BJ (cell line): ENCODE measurements around the gene ARPIN. TPM values are rescaled to one million over a fixed set of nuclear protein-coding genes. Genes with fewer than 3 reads are reported as not detected.
"Not testable (repeated sequence)": the region's sequence is repeated elsewhere in the genome, so short reads cannot be mapped to it uniquely, and the experiment has no call there.

Experiments used
- CTCF ChIA-PET: fragments of 350-600 bp; formaldehyde crosslinking; extraction: SDS; loops from one replicate; lab custom pipeline; 2021; ENCODE audit warnings: antibody characterized with exemption, inconsistent platforms; lab: Yijun Ruan, JAX
- POLR2A ChIA-PET: fragments of 300-600 bp; sonication (Branson Sonifier 250); formaldehyde crosslinking; extraction: SDS; loops from one replicate; lab custom pipeline; 2021; ENCODE audit warnings: antibody characterized with exemption; lab: Charles Lee
- DNase-seq: peaks from one replicate; pipeline ENCODE4 v3.0.0-alpha.2; 2011; ENCODE audit warnings: low read depth
- H3K27me3 ChIP-seq: 2 replicates; pipeline ENCODE4 v1.6.0; 2011; ENCODE audit warnings: low read length; ENCODE audit not compliant: control insufficient read depth, insufficient read depth
- H3K36me3 ChIP-seq: 2 replicates; pipeline ENCODE4 v1.5.1; 2011; ENCODE audit warnings: low read length; ENCODE audit not compliant: control insufficient read depth, insufficient read depth
- H3K4me3 ChIP-seq: 2 replicates; pipeline ENCODE4 v1.5.1; 2011; ENCODE audit warnings: low read depth, mild to moderate bottlenecking, control low read depth, low read length
- CTCF ChIP-seq: IDR thresholded peaks from 2 replicates; pipeline ENCODE4 v1.5.1; 2011; ENCODE audit warnings: low read depth, mild to moderate bottlenecking, control low read depth, inconsistent platforms, low read length, moderate library complexity; ENCODE audit not compliant: insufficient read depth
- polyA plus RNA-seq: library from polyadenylated mRNA; depleted of rRNA; stranded (reverse); fragments of >200 nt; gene quantifications from 2 replicates; pipeline ENCODE4 v1.2.3, GENCODE V29; 2011

Gene ARPIN
- polyA plus RNA-seq, 1 experiment = 11.2 TPM

DNA sequence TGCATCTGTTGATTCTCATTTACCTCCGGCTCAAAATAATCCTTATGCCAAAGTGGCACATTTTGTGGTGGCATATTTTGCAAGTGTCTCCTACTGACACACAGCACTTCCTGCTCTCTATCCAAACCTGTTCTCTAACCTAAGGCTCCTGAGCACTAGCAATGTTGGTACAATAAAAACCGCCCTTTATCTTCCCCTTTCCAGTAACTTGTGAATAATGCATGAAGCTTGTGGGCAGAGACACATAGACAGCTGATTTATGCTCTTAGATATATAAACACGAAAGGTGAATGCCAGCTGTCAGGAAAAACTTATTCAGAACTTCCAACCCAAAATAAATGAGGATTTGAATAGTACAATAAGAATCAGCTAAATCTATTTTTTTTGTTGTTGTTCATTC, 34.6 kb upstream of the ARPIN start:
- no peak overlapping the region for H3K4me3 ChIP-seq
- no peaks in the 10 kb centered on the region for H3K36me3 ChIP-seq
- ChIA-PET CTCF (interaction anchor here (1.0 kb wide), 1 partner anchor 25 kb away, joined by 5 read pairs; no protein-coding TSS in a partner anchor), POLR2A (no interaction called here)
- no peaks in the 10 kb centered on the region for H3K27me3 ChIP-seq
- DNase-seq = no peak
- TF ChIP-seq CTCF = no peak

- Histone ChIP-seq H3K36me3 (no peaks in the 10 kb centered on the region), H3K27me3 (no peaks in the 10 kb centered on the region), H3K4me3 (no peak overlapping the region)
- POLR2A ChIA-PET = no interaction called here
- DNase-seq = no peak
- CTCF ChIA-PET = interaction anchor here (0.9 to 1.0 kb wide), 2 partner anchors 25 to 58 kb away, joined by 4 to 5 read pairs; no protein-coding TSS in a partner anchor
- no peak for TF ChIP-seq CTCF
Observed at GRCh38 chr15:89946681-89947299, 34.0 kb upstream of the ARPIN start.

DNA sequence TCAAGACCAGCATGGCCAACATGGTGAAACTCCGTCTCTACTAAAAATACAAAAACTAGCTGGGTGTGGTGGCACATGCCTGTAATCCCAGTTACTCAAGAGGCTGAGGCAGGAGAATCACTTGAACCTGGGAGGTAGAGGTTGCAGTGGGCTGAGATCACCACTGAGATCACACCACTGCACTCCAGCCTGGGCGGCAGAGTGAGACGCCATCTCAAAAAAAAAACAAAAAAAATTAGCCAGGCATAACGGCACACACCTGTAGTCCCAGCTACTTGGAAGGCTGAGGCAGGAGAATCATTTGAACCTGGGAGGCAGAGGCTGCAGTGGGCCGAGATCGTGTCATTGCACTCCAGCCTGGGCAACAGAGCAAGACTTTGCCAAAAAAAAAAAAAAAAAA, 31.0 kb upstream of the ARPIN start:
- H3K27me3 ChIP-seq, POLR2A ChIA-PET, CTCF ChIA-PET, H3K36me3 ChIP-seq, H3K4me3 ChIP-seq, DNase-seq: not testable (repeated sequence)

DNA sequence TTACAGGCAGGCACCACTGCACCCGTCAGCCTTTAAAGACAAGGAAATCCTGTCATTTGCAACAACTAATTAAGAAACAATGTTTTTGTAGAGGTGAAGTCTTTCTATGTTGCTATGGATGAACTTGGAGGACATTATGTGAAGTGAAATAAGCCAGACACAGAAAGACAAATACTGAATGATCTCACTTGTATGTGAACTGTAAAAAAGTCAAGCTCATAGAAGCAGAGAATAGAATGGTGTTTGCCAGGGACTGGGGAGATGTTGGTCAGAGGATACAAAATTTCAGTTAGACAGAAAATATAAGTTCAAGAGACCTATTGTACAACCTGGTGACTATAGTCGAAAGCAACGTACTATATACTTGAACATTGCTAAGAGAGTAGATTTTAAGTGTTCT, 27.2 kb upstream of the ARPIN start:
- ChIA-PET CTCF (interaction anchor here (0.6 to 1.2 kb wide), 2 partner anchors 52 to 200 kb away, joined by 3 to 4 read pairs; no protein-coding TSS in a partner anchor), POLR2A (no interaction called here)
- Histone ChIP-seq H3K36me3 (no peaks in the 10 kb centered on the region), H3K27me3 (no peaks in the 10 kb centered on the region), H3K4me3 (no peak overlapping the region)
- no peak for DNase-seq
- TF ChIP-seq CTCF = no peak

DNA sequence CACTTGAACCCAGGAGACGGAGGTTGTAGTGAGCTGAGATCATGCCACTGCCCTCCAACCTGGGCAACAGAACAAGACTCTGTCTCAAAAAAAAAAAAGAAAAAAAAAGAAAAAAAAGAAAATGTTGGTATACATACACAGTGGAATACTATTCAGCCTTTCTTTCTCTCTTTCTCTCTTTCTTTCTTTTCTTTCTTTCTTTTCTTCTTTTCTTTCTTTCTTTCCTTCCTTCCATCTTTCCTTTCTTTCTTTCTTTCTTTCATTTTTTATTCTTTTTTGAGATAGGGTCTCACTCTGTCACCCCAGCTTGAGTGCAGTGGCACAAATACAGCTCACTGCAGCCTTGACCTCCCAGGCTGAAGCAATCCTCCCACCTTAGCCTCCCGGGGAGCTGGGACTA, 26.6 kb upstream of the ARPIN start:
- H3K27me3 ChIP-seq, DNase-seq, H3K36me3 ChIP-seq, POLR2A ChIA-PET, H3K4me3 ChIP-seq: not testable (repeated sequence)
- CTCF ChIA-PET = interaction anchor here (1.0 kb wide), 1 partner anchor 33 kb away, joined by 4 read pairs; no protein-coding TSS in a partner anchor

DNA sequence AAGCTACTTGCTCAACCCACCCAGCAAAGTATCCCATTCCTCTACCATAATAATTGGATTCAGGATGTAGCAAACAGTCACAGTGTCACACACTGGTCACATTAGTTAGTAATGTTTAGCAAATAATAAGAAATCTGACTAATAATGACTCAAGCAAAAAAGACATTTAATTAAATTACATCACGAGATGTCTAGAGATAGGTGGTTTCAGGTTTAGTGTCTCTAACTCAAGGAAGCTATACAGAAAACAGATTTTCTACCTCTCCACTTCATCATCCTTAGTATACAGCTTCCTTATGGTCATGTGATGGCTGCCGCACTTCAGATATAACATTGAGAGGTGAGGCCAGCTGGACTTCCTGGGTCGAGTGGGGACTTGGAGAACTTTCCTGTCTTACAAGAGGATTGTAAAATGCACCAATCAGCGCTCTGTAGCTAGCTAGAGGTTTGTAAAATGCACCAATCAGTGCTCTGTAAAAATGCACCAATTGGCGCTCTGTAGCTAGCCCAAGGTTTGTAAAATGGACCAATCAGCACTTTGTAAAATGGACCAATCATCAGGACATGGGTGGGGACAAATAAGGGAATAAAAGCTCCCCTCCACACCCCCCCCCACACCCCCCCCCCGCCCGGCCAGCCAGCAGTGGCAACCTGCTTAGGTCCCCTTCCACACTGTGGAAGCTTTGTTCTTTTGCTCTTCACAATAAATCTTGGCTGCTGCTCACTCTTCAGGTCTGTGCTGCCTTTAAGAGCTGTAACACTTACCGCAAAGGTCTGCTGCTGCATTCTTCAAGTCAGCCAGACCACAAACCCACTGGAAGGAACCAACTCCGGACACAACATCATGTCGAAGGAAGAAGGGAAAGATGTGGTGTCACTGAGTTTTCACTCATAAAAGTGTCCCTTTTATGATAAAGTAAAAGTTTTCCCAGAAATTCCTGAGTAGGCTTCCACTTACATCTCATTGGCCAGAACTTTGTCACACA, 24.9 kb upstream of the ARPIN start:
- POLR2A ChIA-PET = interaction anchor here (0.6 kb wide), 1 partner anchor 296 kb away, joined by 14 read pairs; the partner anchor contains the start of gene CIB1
- H3K36me3 ChIP-seq = no peaks in the 10 kb centered on the region
- peaks cover 4% of the 10 kb centered on the region; the same call in 1 of the 2 replicates for H3K27me3 ChIP-seq
- CTCF ChIA-PET = interaction anchor here (0.7 kb wide), 1 partner anchor 25 kb away, joined by 5 read pairs; the partner anchor contains the start of gene ARPIN
- no peak for DNase-seq
- no peak for TF ChIP-seq CTCF
- no peak overlapping the region for H3K4me3 ChIP-seq
